Ramos (cell line): ENCODE results near the gene GGT1.
"Not testable (repeated sequence)": the region's sequence is repeated elsewhere in the genome, so short reads cannot be mapped to it uniquely, and the experiment has no call there.

Source experiments
- in situ Hi-C: fragments of 300-500 bp; cut with MboI; formaldehyde crosslinking; loops from one replicate; pipeline ENCODE4 v1.14.3; 2022; ENCODE audit warnings: low sequenced_read_pairs; ENCODE audit not compliant: unreplicated experiment

The GGT1 gene

DNA sequence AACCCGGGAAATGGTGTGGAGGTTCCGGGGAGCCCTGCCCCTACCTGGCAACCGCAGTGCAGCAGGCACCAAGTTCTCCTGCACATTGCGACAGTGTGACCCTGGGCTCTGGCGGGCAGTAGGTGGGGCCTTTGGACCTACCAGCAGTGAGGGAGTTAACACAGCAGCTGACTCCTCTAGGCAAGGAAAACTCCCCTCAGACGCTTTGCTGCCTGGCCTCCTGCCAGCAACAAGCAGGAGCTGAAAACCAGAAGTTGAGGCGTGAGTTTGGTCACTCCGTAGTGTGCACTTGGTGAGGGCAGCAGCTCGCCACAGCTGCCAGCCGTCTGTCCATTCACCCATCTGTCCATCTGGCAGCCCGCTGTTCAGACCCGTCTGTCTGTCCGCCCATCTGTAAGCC, 29.6 kb downstream of the GGT1 start:
- in situ Hi-C loops = not testable (repeated sequence)

DNA sequence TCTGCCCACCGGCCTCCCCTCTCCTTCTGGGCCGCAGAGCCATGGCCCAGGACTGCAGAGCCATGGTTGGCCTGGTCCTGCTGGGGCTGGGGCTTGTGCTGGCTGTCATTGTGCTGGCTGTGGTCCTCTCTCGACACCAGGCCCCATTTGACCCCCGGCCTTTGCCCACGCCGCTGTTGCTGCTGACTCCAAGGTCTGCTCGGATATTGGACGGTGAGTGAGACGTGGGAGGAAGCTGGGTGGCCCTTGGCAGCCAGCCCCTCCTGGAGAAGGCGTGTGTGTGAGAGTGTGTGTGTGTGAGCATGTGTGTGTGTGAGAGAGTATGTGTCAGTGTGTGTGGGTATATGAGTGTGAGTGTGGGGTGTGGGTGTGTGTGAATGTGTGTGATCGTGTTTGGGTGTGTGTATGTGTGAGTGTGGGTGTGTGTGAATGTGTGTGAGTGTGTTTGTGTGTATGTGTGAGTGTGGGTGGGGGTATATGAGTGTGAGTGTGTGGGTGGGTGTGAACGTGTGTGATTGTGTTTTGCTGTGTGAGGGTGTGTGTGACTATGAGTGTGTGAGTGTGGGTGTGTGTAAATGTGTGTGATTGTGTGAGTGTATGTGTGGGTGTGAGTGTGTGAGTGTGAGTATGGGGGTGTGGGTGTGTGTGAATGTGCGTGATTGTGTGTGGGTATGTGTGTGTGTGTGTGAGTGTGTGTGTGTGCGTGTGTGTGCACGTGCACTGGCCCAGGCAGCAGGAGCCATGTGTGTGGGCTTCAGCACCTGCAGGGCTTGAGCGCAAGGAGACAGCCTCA, 30.4 kb downstream of the GGT1 start:
- in situ Hi-C loops = not testable (repeated sequence)

DNA sequence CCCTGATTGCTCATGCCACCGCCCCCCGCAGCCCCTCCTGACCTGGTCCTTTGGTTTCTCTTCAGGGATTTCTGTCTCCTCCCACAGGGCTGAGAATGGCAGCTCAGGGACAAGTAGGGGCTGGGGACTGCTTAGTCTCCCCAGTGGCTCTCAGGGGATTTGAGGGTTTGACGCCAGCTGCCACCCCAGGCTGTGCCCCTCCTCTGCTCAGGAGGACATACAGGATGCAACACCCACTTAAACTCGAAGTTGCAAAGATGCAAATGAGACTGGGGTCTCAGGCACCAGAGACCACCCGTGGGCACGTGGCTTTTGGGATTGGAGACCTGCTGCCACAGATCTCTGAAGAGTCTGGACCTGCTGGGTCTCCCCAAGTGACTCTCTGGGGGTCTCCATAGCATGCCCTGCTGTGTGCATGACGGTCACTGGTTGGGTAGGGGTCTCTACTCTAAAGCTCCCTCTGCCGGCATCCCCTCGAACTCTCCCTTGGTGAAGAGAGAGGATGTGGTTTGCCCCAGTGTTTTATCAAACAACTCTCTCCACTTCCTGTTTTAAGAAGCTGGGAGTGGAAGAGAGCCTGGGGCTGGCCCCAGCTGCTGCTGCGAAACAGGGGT, 31.9 kb downstream of the GGT1 start:
- in situ Hi-C loops = not testable (repeated sequence)

DNA sequence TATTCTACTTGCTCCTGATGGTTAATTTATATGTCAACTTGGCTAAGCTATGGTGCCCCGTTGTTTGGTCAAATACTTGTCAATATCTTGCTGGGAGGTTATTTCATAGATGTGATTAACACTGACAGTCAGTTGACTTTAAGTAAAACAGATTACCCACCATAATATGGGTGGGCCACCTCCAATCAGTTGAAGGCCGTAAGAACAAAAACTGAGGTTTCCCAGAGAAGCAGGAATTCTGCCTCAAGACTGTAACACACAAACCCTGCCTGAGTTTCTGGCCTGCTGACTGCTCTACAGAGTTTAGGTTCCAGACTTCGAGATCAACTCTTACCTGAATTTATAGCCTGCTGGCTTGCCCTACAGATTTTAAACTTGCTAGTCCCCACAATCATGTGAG, 33.5 kb downstream of the GGT1 start:
- in situ Hi-C loops = not testable (repeated sequence)

DNA sequence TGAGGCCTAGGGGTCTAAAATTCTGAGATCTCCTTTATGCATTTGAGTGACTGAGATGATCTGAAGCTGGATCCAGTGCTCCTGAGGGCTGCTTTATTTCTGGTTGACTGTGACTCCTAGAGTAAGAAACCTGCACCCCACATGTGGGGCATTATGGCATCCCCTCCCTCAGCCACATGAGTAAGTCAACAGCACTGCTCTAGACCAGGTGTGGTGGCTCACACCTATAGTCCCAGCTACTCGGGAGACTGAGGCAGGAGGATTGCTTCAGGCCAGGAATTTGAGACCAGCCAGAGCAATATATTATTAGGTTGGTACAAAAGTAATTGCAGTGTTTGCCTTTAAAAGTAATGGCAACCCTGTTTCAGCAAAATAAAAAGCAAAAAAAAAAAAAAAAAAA, 39.3 kb downstream of the GGT1 start:
- in situ Hi-C loops = not testable (repeated sequence)

DNA sequence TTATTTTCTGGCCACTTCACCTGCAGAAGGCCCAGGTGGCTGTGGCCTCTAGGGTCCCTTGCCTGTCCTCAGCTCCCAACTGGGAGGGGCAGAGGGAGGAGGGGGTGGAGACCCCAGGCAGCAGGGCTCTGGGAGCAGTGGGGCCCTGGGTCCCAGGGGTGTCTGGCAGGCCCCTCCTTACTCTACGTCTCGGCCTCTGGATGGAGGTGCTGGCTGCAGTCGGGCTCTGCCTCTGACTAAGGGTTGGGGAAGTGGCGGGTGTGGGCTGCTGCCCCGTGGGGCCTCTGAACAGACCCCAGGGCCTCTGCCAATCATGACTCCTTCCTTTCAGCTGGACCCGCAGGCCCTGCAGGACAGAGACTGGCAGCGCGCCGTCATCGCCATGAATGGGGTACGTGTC, 41.4 kb downstream of the GGT1 start:
- in situ Hi-C loops = not testable (repeated sequence)

DNA sequence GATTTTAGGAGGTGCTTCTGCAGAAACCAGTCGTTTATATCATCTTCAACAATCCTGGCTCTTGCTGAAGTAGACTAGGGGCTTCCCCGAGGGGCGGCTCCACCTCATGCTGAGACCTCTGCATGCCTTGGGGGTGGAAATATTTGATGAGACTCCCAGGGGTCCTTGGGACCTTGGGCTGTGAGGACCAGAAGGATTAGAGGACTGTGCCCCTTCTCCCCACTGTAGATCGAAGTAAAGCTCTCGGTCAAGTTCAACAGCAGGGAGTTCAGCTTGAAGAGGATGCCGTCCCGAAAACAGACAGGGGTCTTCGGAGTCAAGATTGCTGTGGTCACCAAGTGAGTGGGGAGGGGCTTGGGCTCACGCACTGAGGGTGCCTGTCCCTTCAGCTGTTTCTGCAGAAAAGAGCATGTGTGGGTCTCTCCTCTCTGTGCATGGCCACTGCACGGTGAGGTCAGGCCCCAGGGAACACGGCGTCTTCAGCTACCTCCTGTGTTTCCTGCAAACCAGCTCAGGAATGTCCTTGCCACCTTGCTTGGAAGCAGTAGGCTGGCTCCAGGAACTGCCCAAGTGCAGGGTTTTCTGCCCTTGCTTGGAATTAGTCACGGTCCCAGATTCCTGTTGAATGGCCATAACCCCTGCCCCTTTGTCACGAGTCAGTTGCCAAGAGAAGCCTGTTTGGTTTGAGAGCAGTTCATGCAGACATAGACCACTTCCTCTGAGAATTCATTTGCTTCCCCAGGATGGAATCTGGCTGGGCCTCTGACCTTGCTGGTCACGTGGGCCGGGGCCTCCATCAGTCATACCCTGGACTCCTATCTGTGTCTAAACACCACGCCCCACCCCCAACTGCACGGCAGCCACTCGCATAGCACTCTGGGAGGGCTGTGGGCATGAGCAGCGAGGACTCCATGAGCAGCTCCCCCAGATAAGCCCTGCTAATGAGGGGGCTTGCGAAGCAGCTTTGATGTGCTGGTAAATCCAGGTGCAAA, 42.7 kb downstream of the GGT1 start:
- in situ Hi-C loops = not testable (repeated sequence)

DNA sequence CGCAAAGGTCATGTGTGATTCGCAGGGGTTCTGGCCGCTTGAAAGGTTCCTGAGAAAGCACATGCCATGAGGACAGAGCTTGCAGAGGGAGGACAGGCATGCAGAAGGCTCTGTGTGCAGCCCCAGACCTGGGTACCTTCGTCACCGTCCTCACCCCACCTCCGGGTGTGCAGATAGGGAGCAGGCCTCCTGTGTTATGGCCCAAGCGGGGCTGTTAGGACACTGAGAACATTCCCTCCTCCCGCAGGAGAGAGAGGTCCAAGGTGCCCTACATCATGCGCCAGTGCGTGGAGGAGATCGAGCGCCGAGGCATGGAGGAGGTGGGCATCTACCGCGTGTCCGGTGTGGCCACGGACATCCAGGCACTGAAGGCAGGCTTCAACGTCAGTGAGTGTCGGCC, 43.8 kb downstream of the GGT1 start:
- in situ Hi-C loops = not testable (repeated sequence)

DNA sequence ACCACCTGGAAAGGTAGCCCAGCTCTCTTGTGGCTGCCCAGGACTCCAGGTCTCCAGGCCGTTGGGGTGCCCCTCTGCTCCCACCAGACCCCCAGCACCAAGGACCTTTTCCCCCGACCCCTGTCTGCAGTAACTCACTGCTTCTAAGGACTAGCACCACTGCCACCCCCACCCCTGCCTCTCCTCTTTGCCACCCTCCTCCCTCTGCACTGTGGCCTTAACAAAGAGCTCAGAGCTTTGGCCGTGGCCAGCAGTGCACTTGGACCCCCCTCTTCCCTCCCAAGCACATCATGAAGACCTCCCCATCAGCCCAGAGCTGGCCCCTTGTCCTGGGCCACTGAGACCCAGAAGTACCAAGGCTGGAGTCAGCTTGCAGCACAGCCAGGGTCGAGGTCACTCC, 46.4 kb downstream of the GGT1 start:
- in situ Hi-C loops = not testable (repeated sequence)

DNA sequence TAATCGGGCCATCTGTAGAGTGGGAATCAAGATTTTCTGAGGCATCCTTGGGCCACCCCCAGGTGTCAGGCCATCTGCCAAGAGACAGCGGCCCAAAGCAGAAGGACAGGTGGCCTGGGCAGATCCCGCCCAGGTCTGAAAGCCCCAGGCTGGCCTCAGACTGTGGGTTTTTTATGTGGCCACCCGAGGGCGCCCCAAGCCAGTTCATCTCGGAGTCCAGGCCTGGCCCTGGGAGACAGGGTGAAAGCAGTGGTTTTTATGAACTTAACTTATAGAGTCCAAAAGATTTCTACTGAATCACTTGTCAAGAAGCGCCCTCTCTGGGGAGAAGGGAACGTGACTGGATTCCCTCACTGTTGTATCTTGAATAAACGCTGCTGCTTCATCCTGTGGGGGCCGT, 47.9 kb downstream of the GGT1 start:
- in situ Hi-C loops = loop anchor here (25.0 kb wide), 1 partner anchor 1314 kb away; no protein-coding TSS in a partner anchor

DNA sequence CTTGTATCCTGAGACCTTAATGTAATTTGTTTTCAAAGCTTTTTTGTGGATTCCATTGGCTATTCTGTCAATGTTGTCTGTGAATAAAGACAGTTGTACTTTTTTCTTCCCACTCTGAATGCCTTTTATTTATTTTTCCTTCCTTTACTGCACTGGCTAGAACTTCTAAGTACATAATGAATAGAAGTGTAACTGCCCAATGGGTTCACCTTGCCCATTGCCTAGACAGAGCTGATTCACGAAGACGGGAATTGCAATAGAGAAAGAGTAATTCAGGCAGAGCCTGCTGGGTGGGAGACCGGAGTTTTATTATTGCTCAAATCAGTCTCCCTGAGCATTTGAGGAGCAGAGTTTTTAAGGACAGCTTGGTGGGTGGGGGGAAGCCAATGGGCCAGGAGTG, 62.4 kb downstream of the GGT1 start:
- in situ Hi-C loops = loop anchor here (25.0 kb wide), 1 partner anchor 1328 kb away; no protein-coding TSS in a partner anchor

DNA sequence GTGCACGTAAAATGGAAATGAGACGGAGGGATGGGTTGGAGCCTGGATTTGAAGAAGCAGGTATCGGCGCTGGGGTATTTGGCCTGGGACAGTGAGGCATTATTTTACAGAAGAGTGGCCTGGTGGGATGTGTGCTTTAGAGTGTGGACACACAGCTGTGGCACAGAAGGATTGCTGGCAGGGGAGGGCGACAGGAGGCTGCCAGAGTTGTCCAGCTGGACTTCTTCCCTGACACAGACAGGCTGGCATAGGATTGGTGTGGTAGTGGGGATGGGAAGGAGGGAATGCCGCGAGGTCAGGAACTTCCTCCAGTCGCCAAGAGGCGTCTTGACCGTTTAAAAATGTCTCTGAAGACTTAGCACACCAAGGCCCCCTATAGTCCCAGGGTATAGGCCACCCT, 64.9 kb downstream of the GGT1 start:
- in situ Hi-C loops = loop anchor here (25.0 kb wide), 1 partner anchor 1331 kb away; no protein-coding TSS in a partner anchor

DNA sequence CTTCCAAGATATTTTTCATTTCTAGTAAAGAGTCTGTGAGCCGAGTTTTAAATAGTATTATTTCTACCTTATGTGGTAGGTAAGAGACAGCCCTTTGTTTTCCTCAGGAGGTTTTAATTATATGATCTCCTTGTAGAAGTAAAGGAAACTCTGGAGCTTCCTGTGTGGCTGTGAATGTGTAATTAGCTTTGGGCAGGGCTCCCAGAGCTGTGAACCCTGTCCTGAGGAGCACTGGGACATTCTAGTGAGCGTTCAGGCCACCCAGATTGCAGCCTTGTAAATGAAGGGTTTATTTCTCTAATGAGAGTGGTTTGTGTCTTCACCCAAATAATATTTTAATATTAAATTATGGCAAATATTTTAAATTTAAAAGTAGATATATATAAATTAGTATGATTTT, 69.5 kb downstream of the GGT1 start:
- in situ Hi-C loops = loop anchor here (25.0 kb wide), 1 partner anchor 1335 kb away; no protein-coding TSS in a partner anchor
